Measurements from ENCODE around the gene CTCF. TPM values are rescaled to one million over a fixed set of nuclear protein-coding genes. Genes with fewer than 3 reads are reported as not detected.

CTCF gene
- total RNA-seq, 3 donors from 2014 or later (not counting 1 experiment from before 2014, with no cell fraction given), result 61.4 to 76.7 (median 63.6) TPM

GRCh38 chr16:67667817-67668494 is 105.6 kb downstream of the CTCF start:
- Histone ChIP-seq H3K4me3 (ENCODE audit: low read length) (no peak overlapping the region), H3K27me3 (ENCODE audit: control insufficient read depth, insufficient read depth, low read length) (no peaks in the 10 kb centered on the region), H3K27ac (ENCODE audit: low read length) (peak overlapping the region; percentile 50), H3K36me3 (ENCODE audit: control insufficient read depth, insufficient read depth, low read length) (no peaks in the 10 kb centered on the region), H3K4me1 (ENCODE audit: control insufficient read depth, insufficient read depth, low read length) (peaks cover 32% of the 10 kb centered on the region), H3K9me3 (ENCODE audit: control insufficient read depth, insufficient read depth, low read length) (no peaks in the 10 kb centered on the region)
- Mint-ChIP-seq H3K9me3 (no peaks in the 10 kb centered on the region), H3K36me3 (no peaks in the 10 kb centered on the region), H3K27ac (peak overlapping the region; percentile 16 to 90), H3K27me3 (ENCODE audit: low read depth in 2 of 2) (no peaks in the 10 kb centered on the region), H3K4me3 (peak overlapping the region; percentile 35), H3K4me1 (peaks cover 5 to 27% of the 10 kb centered on the region in 2 donors)
- peak; percentile 87 to 91 (median 87) for ATAC-seq
- WGBS (ENCODE audit: insufficient coverage), result 25% methylated on average over 18 of the region's 18 CpGs
- TF ChIP-seq CTCF (IDR thresholded peaks at IDR 0.05), result peak; percentile 75
- peak; percentile 72 to 91 for DNase-seq
- intact Hi-C loops (cut with micrococcal nuclease), result loop anchor here (1.0 to 5.0 kb wide), 3 partner anchors 121 to 147 kb away; partner anchors contain the start of genes RANBP10 and TSNAXIP1

GRCh38 chr16:67668495-67669157 is 106.3 kb downstream of the CTCF start:
- TF ChIP-seq CTCF (IDR thresholded peaks at IDR 0.05), result no peak
- peak overlapping the region; percentile 60 for H3K4me3 Mint-ChIP-seq
- H3K27me3 Mint-ChIP-seq (ENCODE audit: low read depth in 2 of 2), result no peaks in the 10 kb centered on the region
- H3K9me3 Mint-ChIP-seq, result no peaks in the 10 kb centered on the region
- no peaks in the 10 kb centered on the region for H3K36me3 Mint-ChIP-seq
- peak overlapping the region in 1 of 2 donors; percentile 90 for H3K27ac Mint-ChIP-seq
- no peak overlapping the region for H3K4me3 ChIP-seq (ENCODE audit: low read length)
- intact Hi-C loops (cut with micrococcal nuclease), result loop anchor here (1.0 to 5.0 kb wide), 3 partner anchors 121 to 147 kb away; partner anchors contain the start of genes RANBP10 and TSNAXIP1
- no peaks in the 10 kb centered on the region for H3K9me3 ChIP-seq (ENCODE audit: control insufficient read depth, insufficient read depth, low read length)
- WGBS (ENCODE audit: insufficient coverage), result 75% methylated on average over 6 of the region's 6 CpGs
- DNase-seq (peak in 1 of 2 donors; percentile 56), ATAC-seq (no peak)
- H3K36me3 ChIP-seq (ENCODE audit: control insufficient read depth, insufficient read depth, low read length), result no peaks in the 10 kb centered on the region
- peak overlapping the region; percentile 50 for H3K27ac ChIP-seq (ENCODE audit: low read length)
- no peaks in the 10 kb centered on the region for H3K27me3 ChIP-seq (ENCODE audit: control insufficient read depth, insufficient read depth, low read length)
- H3K4me1 Mint-ChIP-seq, result peaks cover 5 to 27% of the 10 kb centered on the region in 2 donors
- peaks cover 32% of the 10 kb centered on the region for H3K4me1 ChIP-seq (ENCODE audit: control insufficient read depth, insufficient read depth, low read length)

- Histone ChIP-seq H3K27me3 (ENCODE audit: control insufficient read depth, insufficient read depth, low read length) (no peaks in the 10 kb centered on the region), H3K36me3 (ENCODE audit: control insufficient read depth, insufficient read depth, low read length) (no peaks in the 10 kb centered on the region), H3K4me3 (ENCODE audit: low read length) (no peak overlapping the region), H3K4me1 (ENCODE audit: control insufficient read depth, insufficient read depth, low read length) (peaks cover 32% of the 10 kb centered on the region), H3K9me3 (ENCODE audit: control insufficient read depth, insufficient read depth, low read length) (no peaks in the 10 kb centered on the region), H3K27ac (ENCODE audit: low read length) (no peak overlapping the region)
- no peaks in the 10 kb centered on the region for H3K9me3 Mint-ChIP-seq
- intact Hi-C loops (cut with micrococcal nuclease), result loop anchor here (5.0 kb wide), 1 partner anchor 138 kb away; the partner anchor contains the start of genes RANBP10 and TSNAXIP1
- no peak for DNase-seq
- no peaks in the 10 kb centered on the region for H3K27me3 Mint-ChIP-seq (ENCODE audit: low read depth in 2 of 2)
- H3K4me1 Mint-ChIP-seq, result peaks cover 5 to 22% of the 10 kb centered on the region in 2 donors
- TF ChIP-seq CTCF (IDR thresholded peaks at IDR 0.05), result no peak
- WGBS (ENCODE audit: insufficient coverage), result 93% methylated on average over 10 of the region's 10 CpGs
- peak overlapping the region; percentile 17 for H3K4me3 Mint-ChIP-seq
- ATAC-seq, result no peak
- no peak overlapping the region for H3K27ac Mint-ChIP-seq
- H3K36me3 Mint-ChIP-seq, result no peaks in the 10 kb centered on the region
Observed at GRCh38 chr16:67669499-67670101, 107.3 kb downstream of the CTCF start.
